ENCODE results near the gene KCNE1.

DNA sequence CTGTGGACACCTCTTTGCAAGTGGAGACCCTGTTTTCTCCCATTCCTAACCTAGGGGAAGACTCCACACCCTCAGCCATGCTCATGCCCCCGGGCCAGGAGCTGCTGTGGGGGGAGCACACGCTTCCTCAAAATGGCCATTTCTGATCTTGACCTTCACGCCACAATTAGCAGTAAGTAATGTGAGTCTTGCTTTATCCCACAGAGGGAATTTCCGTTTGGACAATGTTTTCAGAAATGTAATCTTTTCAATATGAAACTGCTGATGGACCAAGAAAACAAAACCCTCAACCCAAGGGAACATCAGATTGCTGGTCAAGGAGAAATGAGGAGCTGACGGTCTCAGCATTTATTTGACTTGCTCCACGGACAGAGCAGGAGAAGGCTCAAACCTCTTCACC is 8.3 kb upstream of the KCNE1 start:
- TF ChIP-seq RAD21 (IDR thresholded peaks at IDR 0.05; ENCODE audit: low read depth), result no peak
- TF ChIP-seq CREB1 (IDR thresholded peaks at IDR 0.05; ENCODE audit: low read depth), result no peak
- no peak for TF ChIP-seq CEBPB (IDR thresholded peaks at IDR 0.05)
- TF ChIP-seq YY1 (IDR thresholded peaks at IDR 0.05; ENCODE audit: low read depth), result no peak
- TF ChIP-seq NFIC (IDR thresholded peaks at IDR 0.05), result no peak
- TF ChIP-seq FOXM1 (IDR thresholded peaks at IDR 0.05; ENCODE audit: borderline replicate concordance, low read depth), result no peak
- TF ChIP-seq TAF1 (IDR thresholded peaks at IDR 0.05; ENCODE audit: low read depth), result no peak
- no peak for TF ChIP-seq TCF12 (IDR thresholded peaks at IDR 0.05; ENCODE audit: low read depth)
- TF ChIP-seq, protein P1, sequence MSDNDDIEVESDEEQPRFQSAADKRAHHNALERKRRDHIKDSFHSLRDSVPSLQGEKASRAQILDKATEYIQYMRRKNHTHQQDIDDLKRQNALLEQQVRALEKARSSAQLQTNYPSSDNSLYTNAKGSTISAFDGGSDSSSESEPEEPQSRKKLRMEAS (IDR thresholded peaks at IDR 0.05), result no peak
- TF ChIP-seq, protein P2, sequence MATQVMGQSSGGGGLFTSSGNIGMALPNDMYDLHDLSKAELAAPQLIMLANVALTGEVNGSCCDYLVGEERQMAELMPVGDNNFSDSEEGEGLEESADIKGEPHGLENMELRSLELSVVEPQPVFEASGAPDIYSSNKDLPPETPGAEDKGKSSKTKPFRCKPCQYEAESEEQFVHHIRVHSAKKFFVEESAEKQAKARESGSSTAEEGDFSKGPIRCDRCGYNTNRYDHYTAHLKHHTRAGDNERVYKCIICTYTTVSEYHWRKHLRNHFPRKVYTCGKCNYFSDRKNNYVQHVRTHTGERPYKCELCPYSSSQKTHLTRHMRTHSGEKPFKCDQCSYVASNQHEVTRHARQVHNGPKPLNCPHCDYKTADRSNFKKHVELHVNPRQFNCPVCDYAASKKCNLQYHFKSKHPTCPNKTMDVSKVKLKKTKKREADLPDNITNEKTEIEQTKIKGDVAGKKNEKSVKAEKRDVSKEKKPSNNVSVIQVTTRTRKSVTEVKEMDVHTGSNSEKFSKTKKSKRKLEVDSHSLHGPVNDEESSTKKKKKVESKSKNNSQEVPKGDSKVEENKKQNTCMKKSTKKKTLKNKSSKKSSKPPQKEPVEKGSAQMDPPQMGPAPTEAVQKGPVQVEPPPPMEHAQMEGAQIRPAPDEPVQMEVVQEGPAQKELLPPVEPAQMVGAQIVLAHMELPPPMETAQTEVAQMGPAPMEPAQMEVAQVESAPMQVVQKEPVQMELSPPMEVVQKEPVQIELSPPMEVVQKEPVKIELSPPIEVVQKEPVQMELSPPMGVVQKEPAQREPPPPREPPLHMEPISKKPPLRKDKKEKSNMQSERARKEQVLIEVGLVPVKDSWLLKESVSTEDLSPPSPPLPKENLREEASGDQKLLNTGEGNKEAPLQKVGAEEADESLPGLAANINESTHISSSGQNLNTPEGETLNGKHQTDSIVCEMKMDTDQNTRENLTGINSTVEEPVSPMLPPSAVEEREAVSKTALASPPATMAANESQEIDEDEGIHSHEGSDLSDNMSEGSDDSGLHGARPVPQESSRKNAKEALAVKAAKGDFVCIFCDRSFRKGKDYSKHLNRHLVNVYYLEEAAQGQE (IDR thresholded peaks at IDR 0.05; ENCODE audit: low read depth), result no peak
- no peak for TF ChIP-seq EP300 (IDR thresholded peaks at IDR 0.05; ENCODE audit: borderline replicate concordance)
- no peak for TF ChIP-seq EGR1 (IDR thresholded peaks at IDR 0.05)

Measured in Ishikawa (cell line).